Measurements from ENCODE around the gene CRYGC. TPM values are rescaled to one million over a fixed set of nuclear protein-coding genes. Genes with fewer than 3 reads are reported as not detected.

CRYGC gene
- total RNA-seq, 1 experiment from 2014 or later = not detected

GRCh38 chr2:208147008-208147407 is 17.4 kb upstream of the CRYGC start:
- no peaks in the 10 kb centered on the region for H3K36me3 ChIP-seq (ENCODE audit: control insufficient read depth, insufficient read depth, low read length)
- DNase-seq (ENCODE audit: low read depth, low spot score) (no peak), ATAC-seq (no peak)
- CTCF ChIA-PET = interaction anchor here (1.3 kb wide), 1 partner anchor 45 kb away, joined by 16 read pairs; no protein-coding TSS in a partner anchor
- H3K4me1 ChIP-seq (ENCODE audit: control insufficient read depth, insufficient read depth, low read length) = no peaks in the 10 kb centered on the region
- no peaks in the 10 kb centered on the region for H3K9me3 ChIP-seq (ENCODE audit: control insufficient read depth, insufficient read depth, low read depth, low read length)
- POLR2A ChIA-PET = no interaction called here
- H3K4me3 ChIP-seq (ENCODE audit: low read depth in 2 of 2, low read length in 2 of 2) = no peak overlapping the region
- intact Hi-C loops (cut with micrococcal nuclease; ENCODE audit: unreplicated experiment) (no loop called here), in situ Hi-C loops (cut with HindIII; ENCODE audit: low pct_unique_long_range_greater_than_20kb, low sequenced_read_pairs) (no loop called here)
- no TSS peak for BruUV-seq (replicated peaks)
- H3K27me3 ChIP-seq (ENCODE audit: control insufficient read depth, insufficient read depth, low read length) = no peaks in the 10 kb centered on the region
- H3K27ac ChIP-seq (ENCODE audit: low read length) = no peak overlapping the region
- TF ChIP-seq POLR2AphosphoS5 (IDR thresholded peaks at IDR 0.05; ENCODE audit: low read depth, low read length) (no peak), SIN3A (IDR thresholded peaks at IDR 0.05; ENCODE audit: borderline replicate concordance, insufficient read depth, low read depth, low read length) (no peak), CTCF (IDR thresholded peaks at IDR 0.05) (no peak), REST (IDR thresholded peaks at IDR 0.05; ENCODE audit: insufficient read depth in 1 of 2, low read depth in 2 of 2, low read length in 1 of 2) (no peak), TCF7L2 (IDR thresholded peaks at IDR 0.05; ENCODE audit: low read depth, low read length) (no peak)

- ChIA-PET CTCF (interaction anchor here (0.7 to 1.3 kb wide), 2 partner anchors 13 to 44 kb away, joined by 10 to 16 read pairs; no protein-coding TSS in a partner anchor), POLR2A (no interaction called here)
- no TSS peak for BruUV-seq (replicated peaks)
- no peak for TF ChIP-seq REST (IDR thresholded peaks at IDR 0.05; ENCODE audit: insufficient read depth in 1 of 2, low read depth in 2 of 2, low read length in 1 of 2)
- no peak for TF ChIP-seq POLR2AphosphoS5 (IDR thresholded peaks at IDR 0.05; ENCODE audit: low read depth, low read length)
- TF ChIP-seq SIN3A (IDR thresholded peaks at IDR 0.05; ENCODE audit: borderline replicate concordance, insufficient read depth, low read depth, low read length) = no peak
- TF ChIP-seq CTCF (IDR thresholded peaks at IDR 0.05) = no peak
- TF ChIP-seq TCF7L2 (IDR thresholded peaks at IDR 0.05; ENCODE audit: low read depth, low read length) = no peak
- in situ Hi-C loops (cut with HindIII; ENCODE audit: low pct_unique_long_range_greater_than_20kb, low sequenced_read_pairs) = no loop called here
- no peak within 1 kb of the TSS for H3K27ac ChIP-seq (ENCODE audit: low read length)
- H3K4me3 ChIP-seq (ENCODE audit: low read depth in 2 of 2, low read length in 2 of 2) = no peak within 1 kb of the TSS
- intact Hi-C loops (cut with micrococcal nuclease; ENCODE audit: unreplicated experiment) = no loop called here
- ATAC-seq (no peak), DNase-seq (ENCODE audit: low read depth, low spot score) (no peak)
- H3K36me3 ChIP-seq (ENCODE audit: control insufficient read depth, insufficient read depth, low read length) = no peaks in the 10 kb centered on the region
- no peaks in the 10 kb centered on the region for H3K9me3 ChIP-seq (ENCODE audit: control insufficient read depth, insufficient read depth, low read depth, low read length)
- no peaks in the 10 kb centered on the region for H3K4me1 ChIP-seq (ENCODE audit: control insufficient read depth, insufficient read depth, low read length)
- no peaks in the 10 kb centered on the region for H3K27me3 ChIP-seq (ENCODE audit: control insufficient read depth, insufficient read depth, low read length)
These were observed 16.4 kb upstream of the CRYGC start, which contains the start of gene CRYGB for GRCh38 chr2:208146006-208146405. CRYGB (minus strand) TSS chr2:208146158; CDS start chr2:208146120, 38 bp downstream.

Measured in Panc1 (cell line).